DMS153 treated with DMSO at 0.1 percent for 48 hours (cell line): ENCODE results near the gene ARHGAP10.

ENCODE experiments used
- DNase-seq: peaks from one replicate; lab custom pipeline; 2025; ENCODE audit not compliant: unreplicated experiment; lab: John Stamatoyannopoulos, UW

ARHGAP10 gene

GRCh38 chr4:148118179-148118578, 386.3 kb downstream of the ARHGAP10 start:
- no peak for DNase-seq

DNA sequence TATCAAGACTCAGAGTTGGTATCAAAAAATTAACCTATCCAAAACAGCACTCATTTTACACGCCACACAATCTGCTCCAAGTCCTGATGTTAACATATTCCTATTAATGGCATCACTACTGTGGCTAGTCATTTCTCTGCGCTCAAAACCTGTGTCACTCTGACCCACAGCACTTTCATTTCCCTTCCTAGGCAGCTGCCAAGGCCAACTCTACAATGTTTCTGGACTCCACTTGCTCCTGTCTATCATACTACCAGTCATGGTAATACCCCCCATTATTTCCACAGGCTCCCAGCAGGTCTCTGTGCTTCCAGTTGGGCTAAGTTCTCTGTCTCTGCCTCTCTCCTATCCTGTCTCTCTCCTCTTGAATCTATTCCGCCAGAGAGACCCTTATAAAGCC, 386.7 kb downstream of the ARHGAP10 start:
- no peak for DNase-seq

GRCh38 chr4:148120216-148120615, 388.3 kb downstream of the ARHGAP10 start:
- no peak for DNase-seq
